Measurements from ENCODE around the gene SUPT4H1.

GRCh38 chr17:58351831-58352595, at the start of gene SUPT4H1:
- TF ChIP-seq CTCF (conservative IDR thresholded peaks at IDR 0.05; ENCODE audit: low read depth, low read length) (no peak), EZH2phosphoT487 (IDR thresholded peaks at IDR 0.05; ENCODE audit: borderline replicate concordance, low read length) (peak; percentile 76)

All from PC-3 (cell line).